ENCODE measurements around the gene TMEM243.

The TMEM243 gene

GRCh38 chr7:87225696-87226095 is 6.2 kb upstream of the TMEM243 start:
- Histone ChIP-seq H3K36me3 (ENCODE audit: control insufficient read depth, insufficient read depth, low read length) (no peaks in the 10 kb centered on the region), H3K27me3 (ENCODE audit: control insufficient read depth, insufficient read depth, low read length, poor library complexity, severe bottlenecking) (peaks cover 43% of the 10 kb centered on the region), H3K4me1 (ENCODE audit: control insufficient read depth, insufficient read depth, low read length) (no peaks in the 10 kb centered on the region), H3K27ac (ENCODE audit: insufficient read depth, low read depth, low read length, poor library complexity, severe bottlenecking) (no peak overlapping the region), H3K9me3 (ENCODE audit: control insufficient read depth, low read length) (no peaks in the 10 kb centered on the region), H3K4me3 (ENCODE audit: insufficient read depth, low read depth, low read length) (no peak overlapping the region)
- WGBS, 2 experiments = 69 to 79% methylated on average over 1 of the region's 1 CpG

GRCh38 chr7:87223666-87224065 is 4.1 kb upstream of the TMEM243 start:
- H3K4me1 ChIP-seq (ENCODE audit: control insufficient read depth, insufficient read depth, low read length) = no peaks in the 10 kb centered on the region
- H3K27ac ChIP-seq (ENCODE audit: insufficient read depth, low read depth, low read length, poor library complexity, severe bottlenecking) = no peak overlapping the region
- no peak overlapping the region for H3K4me3 ChIP-seq (ENCODE audit: insufficient read depth, low read depth, low read length)
- WGBS, 2 experiments = 86% methylated on average over 1 of the region's 1 CpG; no CpG with 5 or more reads in 1 of the 2 experiments
- no peaks in the 10 kb centered on the region for H3K9me3 ChIP-seq (ENCODE audit: control insufficient read depth, low read length)
- H3K27me3 ChIP-seq (ENCODE audit: control insufficient read depth, insufficient read depth, low read length, poor library complexity, severe bottlenecking) = peaks cover 49% of the 10 kb centered on the region
- H3K36me3 ChIP-seq (ENCODE audit: control insufficient read depth, insufficient read depth, low read length) = no peaks in the 10 kb centered on the region

- H3K27ac ChIP-seq (ENCODE audit: insufficient read depth, low read depth, low read length, poor library complexity, severe bottlenecking) = no peak overlapping the region
- peak overlapping the region; percentile 74 for H3K4me3 ChIP-seq (ENCODE audit: insufficient read depth, low read depth, low read length)
- no peaks in the 10 kb centered on the region for H3K9me3 ChIP-seq (ENCODE audit: control insufficient read depth, low read length)
- no peaks in the 10 kb centered on the region for H3K4me1 ChIP-seq (ENCODE audit: control insufficient read depth, insufficient read depth, low read length)
- H3K36me3 ChIP-seq (ENCODE audit: control insufficient read depth, insufficient read depth, low read length) = no peaks in the 10 kb centered on the region
- WGBS, 2 experiments = 36 to 39% methylated on average over 17 of the region's 17 CpGs
- peaks cover 49% of the 10 kb centered on the region for H3K27me3 ChIP-seq (ENCODE audit: control insufficient read depth, insufficient read depth, low read length, poor library complexity, severe bottlenecking)
These were observed 1.2 kb upstream of the TMEM243 start for GRCh38 chr7:87220734-87221215.

GRCh38 chr7:87220026-87220733 is 648 bp upstream of the TMEM243 start:
- Histone ChIP-seq H3K4me1 (ENCODE audit: control insufficient read depth, insufficient read depth, low read length) (no peaks in the 10 kb centered on the region), H3K27ac (ENCODE audit: insufficient read depth, low read depth, low read length, poor library complexity, severe bottlenecking) (no peak overlapping the region), H3K4me3 (ENCODE audit: insufficient read depth, low read depth, low read length) (peak overlapping the region; percentile 74), H3K27me3 (ENCODE audit: control insufficient read depth, insufficient read depth, low read length, poor library complexity, severe bottlenecking) (peaks cover 49% of the 10 kb centered on the region), H3K36me3 (ENCODE audit: control insufficient read depth, insufficient read depth, low read length) (no peaks in the 10 kb centered on the region), H3K9me3 (ENCODE audit: control insufficient read depth, low read length) (no peaks in the 10 kb centered on the region)
- WGBS, 2 experiments = 0% methylated on average over 75 of the region's 75 CpGs

GRCh38 chr7:87218796-87219544 is 562 bp downstream of the TMEM243 start:
- H3K27me3 ChIP-seq (ENCODE audit: control insufficient read depth, insufficient read depth, low read length, poor library complexity, severe bottlenecking) = peaks cover 39% of the 10 kb centered on the region

GRCh38 chr7:87217983-87218653 is 1.4 kb downstream of the TMEM243 start:
- H3K36me3 ChIP-seq (ENCODE audit: control insufficient read depth, insufficient read depth, low read length) = no peaks in the 10 kb centered on the region
- peaks cover 31% of the 10 kb centered on the region for H3K27me3 ChIP-seq (ENCODE audit: control insufficient read depth, insufficient read depth, low read length, poor library complexity, severe bottlenecking)
- no peak overlapping the region for H3K4me3 ChIP-seq (ENCODE audit: insufficient read depth, low read depth, low read length)
- H3K27ac ChIP-seq (ENCODE audit: insufficient read depth, low read depth, low read length, poor library complexity, severe bottlenecking) = no peak overlapping the region
- H3K4me1 ChIP-seq (ENCODE audit: control insufficient read depth, insufficient read depth, low read length) = no peaks in the 10 kb centered on the region
- H3K9me3 ChIP-seq (ENCODE audit: control insufficient read depth, low read length) = no peaks in the 10 kb centered on the region
- WGBS, 2 experiments = 88 to 91% methylated on average over 9 of the region's 9 CpGs

More at GRCh38 chr7:87218796-87219544, 562 bp downstream of the TMEM243 start:
- Histone ChIP-seq H3K4me1 (ENCODE audit: control insufficient read depth, insufficient read depth, low read length) (no peaks in the 10 kb centered on the region), H3K4me3 (ENCODE audit: insufficient read depth, low read depth, low read length) (peak overlapping the region; percentile 74), H3K9me3 (ENCODE audit: control insufficient read depth, low read length) (no peaks in the 10 kb centered on the region), H3K27ac (ENCODE audit: insufficient read depth, low read depth, low read length, poor library complexity, severe bottlenecking) (no peak overlapping the region), H3K36me3 (ENCODE audit: control insufficient read depth, insufficient read depth, low read length) (no peaks in the 10 kb centered on the region)
- 9 to 10% methylated on average over 17 of the region's 17 CpGs for WGBS, 2 experiments

- Histone ChIP-seq H3K4me1 (ENCODE audit: control insufficient read depth, insufficient read depth, low read length) (no peaks in the 10 kb centered on the region), H3K9me3 (ENCODE audit: control insufficient read depth, low read length) (no peaks in the 10 kb centered on the region)
- WGBS, 2 experiments = 92 to 93% methylated on average over 4 to 5 of the region's 5 CpGs
These were observed 2.6 kb downstream of the TMEM243 start for GRCh38 chr7:87216701-87217508.

GRCh38 chr7:87215046-87215445 is 4.5 kb downstream of the TMEM243 start:
- Histone ChIP-seq H3K27me3 (ENCODE audit: control insufficient read depth, insufficient read depth, low read length, poor library complexity, severe bottlenecking) (peaks cover under 1% of the 10 kb centered on the region), H3K36me3 (ENCODE audit: control insufficient read depth, insufficient read depth, low read length) (no peaks in the 10 kb centered on the region), H3K4me3 (ENCODE audit: insufficient read depth, low read depth, low read length) (no peak overlapping the region), H3K9me3 (ENCODE audit: control insufficient read depth, low read length) (no peaks in the 10 kb centered on the region), H3K4me1 (ENCODE audit: control insufficient read depth, insufficient read depth, low read length) (no peaks in the 10 kb centered on the region), H3K27ac (ENCODE audit: insufficient read depth, low read depth, low read length, poor library complexity, severe bottlenecking) (no peak overlapping the region)
- 96 to 97% methylated on average over 3 of the region's 3 CpGs for WGBS, 2 experiments

More at GRCh38 chr7:87216701-87217508, 2.6 kb downstream of the TMEM243 start:
- peaks cover 19% of the 10 kb centered on the region for H3K27me3 ChIP-seq (ENCODE audit: control insufficient read depth, insufficient read depth, low read length, poor library complexity, severe bottlenecking)
- H3K27ac ChIP-seq (ENCODE audit: insufficient read depth, low read depth, low read length, poor library complexity, severe bottlenecking) = no peak overlapping the region
- no peaks in the 10 kb centered on the region for H3K36me3 ChIP-seq (ENCODE audit: control insufficient read depth, insufficient read depth, low read length)
- no peak overlapping the region for H3K4me3 ChIP-seq (ENCODE audit: insufficient read depth, low read depth, low read length)

GRCh38 chr7:87213811-87214210 is 5.7 kb downstream of the TMEM243 start:
- Histone ChIP-seq H3K4me1 (ENCODE audit: control insufficient read depth, insufficient read depth, low read length) (no peaks in the 10 kb centered on the region), H3K36me3 (ENCODE audit: control insufficient read depth, insufficient read depth, low read length) (no peaks in the 10 kb centered on the region), H3K9me3 (ENCODE audit: control insufficient read depth, low read length) (no peaks in the 10 kb centered on the region), H3K27ac (ENCODE audit: insufficient read depth, low read depth, low read length, poor library complexity, severe bottlenecking) (no peak overlapping the region), H3K4me3 (ENCODE audit: insufficient read depth, low read depth, low read length) (no peak overlapping the region), H3K27me3 (ENCODE audit: control insufficient read depth, insufficient read depth, low read length, poor library complexity, severe bottlenecking) (no peaks in the 10 kb centered on the region)
- 54 to 55% methylated on average over 2 of the region's 2 CpGs for WGBS, 2 experiments
